ENCODE measurements around the gene TOB1.

GRCh38 chr17:50816271-50816670, 49.9 kb downstream of the TOB1 start:
- TF ChIP-seq, protein P1, sequence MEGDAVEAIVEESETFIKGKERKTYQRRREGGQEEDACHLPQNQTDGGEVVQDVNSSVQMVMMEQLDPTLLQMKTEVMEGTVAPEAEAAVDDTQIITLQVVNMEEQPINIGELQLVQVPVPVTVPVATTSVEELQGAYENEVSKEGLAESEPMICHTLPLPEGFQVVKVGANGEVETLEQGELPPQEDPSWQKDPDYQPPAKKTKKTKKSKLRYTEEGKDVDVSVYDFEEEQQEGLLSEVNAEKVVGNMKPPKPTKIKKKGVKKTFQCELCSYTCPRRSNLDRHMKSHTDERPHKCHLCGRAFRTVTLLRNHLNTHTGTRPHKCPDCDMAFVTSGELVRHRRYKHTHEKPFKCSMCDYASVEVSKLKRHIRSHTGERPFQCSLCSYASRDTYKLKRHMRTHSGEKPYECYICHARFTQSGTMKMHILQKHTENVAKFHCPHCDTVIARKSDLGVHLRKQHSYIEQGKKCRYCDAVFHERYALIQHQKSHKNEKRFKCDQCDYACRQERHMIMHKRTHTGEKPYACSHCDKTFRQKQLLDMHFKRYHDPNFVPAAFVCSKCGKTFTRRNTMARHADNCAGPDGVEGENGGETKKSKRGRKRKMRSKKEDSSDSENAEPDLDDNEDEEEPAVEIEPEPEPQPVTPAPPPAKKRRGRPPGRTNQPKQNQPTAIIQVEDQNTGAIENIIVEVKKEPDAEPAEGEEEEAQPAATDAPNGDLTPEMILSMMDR (IDR thresholded peaks at IDR 0.05 in 2 of 3, conservative IDR thresholded peaks at IDR 0.05 in 1 of 3; ENCODE audit: borderline replicate concordance in 1 of 3, insufficient read depth in 1 of 3, low read depth in 2 of 3, low read length in 2 of 3) = no peak
- TF ChIP-seq RAD21 (IDR thresholded peaks at IDR 0.05; ENCODE audit: low read depth) (no peak), SP1 (IDR thresholded peaks at IDR 0.05; ENCODE audit: low read depth) (no peak), POLR2A (IDR thresholded peaks at IDR 0.05; ENCODE audit: borderline replicate concordance, extremely low read depth, insufficient read depth, insufficient read length) (no peak)
